ENCODE data around the gene KRTAP3-1.
"Not testable (repeated sequence)": the region's sequence is repeated elsewhere in the genome, so short reads cannot be mapped to it uniquely, and the experiment has no call there.

The KRTAP3-1 gene

DNA sequence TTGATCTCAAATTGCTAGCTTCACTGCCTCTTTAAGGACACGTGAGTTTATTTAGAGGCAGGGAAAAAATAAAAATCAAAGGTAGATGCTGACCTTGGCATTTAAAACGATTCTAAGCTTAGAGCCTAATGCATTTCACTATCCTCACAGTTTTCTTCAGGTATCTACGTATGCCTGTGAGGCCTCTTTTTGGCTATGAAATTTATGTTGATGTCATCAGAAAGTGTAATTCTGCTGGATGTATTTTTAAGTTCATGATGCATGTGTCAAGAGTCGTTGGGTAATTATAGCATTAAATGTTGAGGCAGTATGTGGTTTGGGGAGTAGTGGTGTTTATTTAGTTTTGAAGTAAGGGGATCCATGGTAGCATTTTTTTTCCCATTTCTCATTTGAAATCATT, 5.0 kb downstream of the KRTAP3-1 start (continued):
- TF ChIP-seq, protein P1, sequence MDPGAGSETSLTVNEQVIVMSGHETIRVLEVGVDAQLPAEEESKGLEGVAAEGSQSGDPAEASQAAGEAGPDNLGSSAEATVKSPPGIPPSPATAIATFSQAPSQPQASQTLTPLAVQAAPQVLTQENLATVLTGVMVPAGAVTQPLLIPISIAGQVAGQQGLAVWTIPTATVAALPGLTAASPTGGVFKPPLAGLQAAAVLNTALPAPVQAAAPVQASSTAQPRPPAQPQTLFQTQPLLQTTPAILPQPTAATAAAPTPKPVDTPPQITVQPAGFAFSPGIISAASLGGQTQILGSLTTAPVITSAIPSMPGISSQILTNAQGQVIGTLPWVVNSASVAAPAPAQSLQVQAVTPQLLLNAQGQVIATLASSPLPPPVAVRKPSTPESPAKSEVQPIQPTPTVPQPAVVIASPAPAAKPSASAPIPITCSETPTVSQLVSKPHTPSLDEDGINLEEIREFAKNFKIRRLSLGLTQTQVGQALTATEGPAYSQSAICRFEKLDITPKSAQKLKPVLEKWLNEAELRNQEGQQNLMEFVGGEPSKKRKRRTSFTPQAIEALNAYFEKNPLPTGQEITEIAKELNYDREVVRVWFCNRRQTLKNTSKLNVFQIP (CRISPR knock-in tag; IDR thresholded peaks at IDR 0.05; ENCODE audit: borderline replicate concordance, low read depth): no peak

GRCh38 chr17:41002814-41003213, 6.1 kb downstream of the KRTAP3-1 start:
- ATAC-seq: no peak

DNA sequence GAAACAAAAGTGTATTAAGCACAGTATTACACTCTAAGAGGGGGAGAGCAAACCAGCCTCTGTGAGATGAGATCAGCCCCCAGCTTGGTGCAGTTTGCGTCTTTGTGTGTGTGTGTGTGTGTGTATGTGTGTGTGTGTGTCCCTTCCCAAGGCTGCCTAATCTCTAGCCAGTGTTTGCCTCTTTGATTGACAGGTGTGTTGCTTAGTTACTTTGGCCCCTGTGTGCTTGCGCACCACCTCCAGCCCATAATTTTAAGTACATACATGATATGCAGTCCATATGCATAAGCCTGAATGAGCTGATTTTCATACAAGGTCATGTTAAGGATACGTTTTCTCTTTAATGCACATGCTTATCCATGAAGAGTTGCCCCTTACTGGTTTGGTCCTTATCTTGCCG, 7.1 kb downstream of the KRTAP3-1 start:
- TF ChIP-seq ESRRG (CRISPR knock-in tag; IDR thresholded peaks at IDR 0.05): no peak
- TF ChIP-seq ISL1 (CRISPR knock-in tag; IDR thresholded peaks at IDR 0.05): no peak
- no peak for TF ChIP-seq ARNTL (CRISPR knock-in tag; IDR thresholded peaks at IDR 0.05; ENCODE audit: borderline replicate concordance, low read depth)
- no peak for TF ChIP-seq TOX (CRISPR knock-in tag; IDR thresholded peaks at IDR 0.05; ENCODE audit: borderline replicate concordance)
- TF ChIP-seq, protein P2, sequence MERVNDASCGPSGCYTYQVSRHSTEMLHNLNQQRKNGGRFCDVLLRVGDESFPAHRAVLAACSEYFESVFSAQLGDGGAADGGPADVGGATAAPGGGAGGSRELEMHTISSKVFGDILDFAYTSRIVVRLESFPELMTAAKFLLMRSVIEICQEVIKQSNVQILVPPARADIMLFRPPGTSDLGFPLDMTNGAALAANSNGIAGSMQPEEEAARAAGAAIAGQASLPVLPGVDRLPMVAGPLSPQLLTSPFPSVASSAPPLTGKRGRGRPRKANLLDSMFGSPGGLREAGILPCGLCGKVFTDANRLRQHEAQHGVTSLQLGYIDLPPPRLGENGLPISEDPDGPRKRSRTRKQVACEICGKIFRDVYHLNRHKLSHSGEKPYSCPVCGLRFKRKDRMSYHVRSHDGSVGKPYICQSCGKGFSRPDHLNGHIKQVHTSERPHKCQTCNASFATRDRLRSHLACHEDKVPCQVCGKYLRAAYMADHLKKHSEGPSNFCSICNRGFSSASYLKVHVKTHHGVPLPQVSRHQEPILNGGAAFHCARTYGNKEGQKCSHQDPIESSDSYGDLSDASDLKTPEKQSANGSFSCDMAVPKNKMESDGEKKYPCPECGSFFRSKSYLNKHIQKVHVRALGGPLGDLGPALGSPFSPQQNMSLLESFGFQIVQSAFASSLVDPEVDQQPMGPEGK (CRISPR knock-in tag; IDR thresholded peaks at IDR 0.05; ENCODE audit: borderline replicate concordance): no peak
- TF ChIP-seq ZNF565 (CRISPR knock-in tag; conservative IDR thresholded peaks at IDR 0.05; ENCODE audit: low read depth): no peak
- no peak for ATAC-seq

More at GRCh38 chr17:41002814-41003213, 6.1 kb downstream of the KRTAP3-1 start:
- TF ChIP-seq ZC3H10 (CRISPR knock-in tag; IDR thresholded peaks at IDR 0.05): no peak
- no peak for TF ChIP-seq SNAI2 (CRISPR knock-in tag; IDR thresholded peaks at IDR 0.05)
- no peak for TF ChIP-seq TCF4 (CRISPR knock-in tag; IDR thresholded peaks at IDR 0.05; ENCODE audit: borderline replicate concordance)
- TF ChIP-seq CSDC2 (CRISPR knock-in tag; IDR thresholded peaks at IDR 0.05): no peak
- no peak for TF ChIP-seq ESRRG (CRISPR knock-in tag; IDR thresholded peaks at IDR 0.05)
- TF ChIP-seq, protein P1 (CRISPR knock-in tag; IDR thresholded peaks at IDR 0.05; ENCODE audit: borderline replicate concordance, low read depth): no peak
- no peak for TF ChIP-seq TOX (CRISPR knock-in tag; IDR thresholded peaks at IDR 0.05; ENCODE audit: borderline replicate concordance)
- no peak for TF ChIP-seq ZNF565 (CRISPR knock-in tag; conservative IDR thresholded peaks at IDR 0.05; ENCODE audit: low read depth)
- no peak for TF ChIP-seq GLIS3 (CRISPR knock-in tag; IDR thresholded peaks at IDR 0.05)
- TF ChIP-seq ZFP3 (CRISPR knock-in tag; IDR thresholded peaks at IDR 0.05): no peak
- no peak for TF ChIP-seq ZNF8 (CRISPR knock-in tag; IDR thresholded peaks at IDR 0.05)

DNA sequence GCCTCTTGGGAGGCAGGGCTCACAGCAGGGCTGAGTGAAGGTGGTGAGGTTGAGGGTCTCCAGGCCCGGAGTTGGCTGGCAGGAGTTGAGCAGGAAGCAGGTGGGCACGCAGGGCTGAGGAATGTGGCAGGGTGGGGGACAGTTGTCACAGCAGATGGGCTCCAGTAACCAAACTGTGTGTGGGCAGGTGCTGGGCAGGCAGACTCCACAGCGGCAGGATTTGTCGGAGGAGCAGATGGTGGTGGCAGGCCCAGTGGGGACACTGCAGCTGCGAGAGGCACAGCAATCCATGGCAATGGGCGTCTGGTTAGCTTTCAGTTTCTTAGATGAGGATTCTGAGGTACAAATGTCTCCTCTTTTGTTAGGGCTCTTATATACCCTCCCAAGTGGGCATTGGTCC, 9.4 kb downstream of the KRTAP3-1 start, which contains the start of gene KRTAP3-2:
KRTAP3-2 (minus strand) TSS at position 344 of the 400 bp plus-strand sequence; CDS start at position 291, 53 bp downstream.
- not testable (repeated sequence) for ATAC-seq

DNA sequence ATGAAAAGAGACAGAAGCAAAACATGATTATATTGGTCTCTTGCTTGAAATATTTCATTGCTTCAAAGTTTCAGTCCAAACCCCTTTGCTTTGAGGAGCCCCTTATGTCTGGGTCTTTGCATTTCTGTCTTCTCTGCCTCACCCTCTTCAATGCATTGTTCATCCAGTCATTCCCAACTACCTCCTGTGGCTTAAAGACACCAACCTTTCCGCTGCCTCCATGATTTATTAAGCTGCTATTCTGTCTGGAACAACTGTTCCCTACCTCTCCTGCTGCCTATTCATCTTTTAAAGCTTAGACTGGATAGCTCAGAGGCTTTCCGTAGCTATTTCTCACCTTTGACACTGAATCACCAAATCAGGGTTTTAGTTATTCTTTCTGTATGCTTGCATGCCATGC, 11.6 kb downstream of the KRTAP3-1 start:
- ATAC-seq: no peak
- TF ChIP-seq ZFP30 (CRISPR knock-in tag; IDR thresholded peaks at IDR 0.05): no peak
- no peak for TF ChIP-seq TCF4 (CRISPR knock-in tag; IDR thresholded peaks at IDR 0.05; ENCODE audit: borderline replicate concordance)
- no peak for TF ChIP-seq ZNF8 (CRISPR knock-in tag; IDR thresholded peaks at IDR 0.05)
- no peak for TF ChIP-seq CREB5 (CRISPR knock-in tag; IDR thresholded peaks at IDR 0.05; ENCODE audit: low read depth)
- TF ChIP-seq SNAI2 (CRISPR knock-in tag; IDR thresholded peaks at IDR 0.05): no peak
- TF ChIP-seq GLIS3 (CRISPR knock-in tag; IDR thresholded peaks at IDR 0.05): no peak
- TF ChIP-seq, protein P2 (CRISPR knock-in tag; IDR thresholded peaks at IDR 0.05; ENCODE audit: borderline replicate concordance): no peak
- TF ChIP-seq PPARA (CRISPR knock-in tag; IDR thresholded peaks at IDR 0.05; ENCODE audit: borderline replicate concordance): no peak
- TF ChIP-seq ARNTL (CRISPR knock-in tag; IDR thresholded peaks at IDR 0.05; ENCODE audit: borderline replicate concordance, low read depth): no peak
- no peak for TF ChIP-seq RARB (CRISPR knock-in tag; IDR thresholded peaks at IDR 0.05)
- TF ChIP-seq CSDC2 (CRISPR knock-in tag; IDR thresholded peaks at IDR 0.05): no peak
- no peak for TF ChIP-seq ESRRG (CRISPR knock-in tag; IDR thresholded peaks at IDR 0.05)

All from SK-N-SH treated with all-trans-retinoic acid at 6 μM for 48 hours (cell line).